Fibroblast of skin of right biceps (primary cell): ENCODE data around the gene TMEM175.
"Not testable (repeated sequence)": the region's sequence is repeated elsewhere in the genome, so short reads cannot be mapped to it uniquely, and the experiment has no call there.

Experiments
- DNase-seq: peaks from one replicate; pipeline ENCODE4 v3.0.0-alpha.2; 2013

TMEM175 gene

DNA sequence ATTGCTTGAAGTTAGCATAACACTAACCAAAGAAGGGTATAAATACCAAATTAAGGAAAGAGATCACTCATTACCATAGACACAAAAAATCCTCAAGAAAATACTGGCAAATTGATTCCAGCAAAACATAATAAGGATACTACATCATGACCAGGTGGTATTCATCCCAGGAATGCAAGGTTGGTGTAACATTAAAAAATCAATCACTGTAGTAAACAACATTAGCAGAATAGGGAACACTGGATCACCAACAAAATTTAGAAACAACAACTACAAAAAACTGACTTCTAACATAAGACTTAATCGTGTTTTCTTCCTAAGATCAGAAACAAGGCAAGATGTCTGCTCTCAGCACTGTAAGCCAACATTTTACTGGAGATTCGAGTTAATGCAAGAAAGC lies 14.3 kb upstream of the TMEM175 start:
- DNase-seq: no peak

DNA sequence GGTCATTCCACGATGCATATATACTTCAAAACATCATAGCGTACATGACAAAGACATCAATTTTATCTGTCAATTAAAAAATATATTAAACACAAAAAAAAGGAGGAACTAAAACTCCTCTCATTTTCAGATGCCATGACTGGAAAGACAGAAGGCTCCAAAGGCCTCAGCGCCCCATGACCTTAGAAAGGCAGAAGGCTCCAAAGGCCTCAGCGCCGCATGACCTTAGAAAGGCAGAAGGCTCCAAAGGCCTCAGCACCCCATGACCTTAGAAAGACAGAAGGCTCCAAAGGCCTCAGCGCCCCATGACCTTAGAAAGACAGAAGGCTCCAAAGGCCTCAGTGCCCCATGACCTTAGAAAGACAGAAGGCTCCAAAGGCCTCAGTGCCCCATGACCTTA lies 13.7 kb upstream of the TMEM175 start:
- not testable (repeated sequence) for DNase-seq

- DNase-seq: not testable (repeated sequence)
Measured at GRCh38 chr4:919004-919680, 13.1 kb upstream of the TMEM175 start.

GRCh38 chr4:921830-922331 lies 10.4 kb upstream of the TMEM175 start:
- no peak for DNase-seq

- DNase-seq: peak; percentile 38
Measured at GRCh38 chr4:924107-925096, 7.9 kb upstream of the TMEM175 start.

- no peak for DNase-seq
Measured at GRCh38 chr4:925171-925570, 7.1 kb upstream of the TMEM175 start.

GRCh38 chr4:925771-926500 lies 6.3 kb upstream of the TMEM175 start:
- no peak for DNase-seq

DNA sequence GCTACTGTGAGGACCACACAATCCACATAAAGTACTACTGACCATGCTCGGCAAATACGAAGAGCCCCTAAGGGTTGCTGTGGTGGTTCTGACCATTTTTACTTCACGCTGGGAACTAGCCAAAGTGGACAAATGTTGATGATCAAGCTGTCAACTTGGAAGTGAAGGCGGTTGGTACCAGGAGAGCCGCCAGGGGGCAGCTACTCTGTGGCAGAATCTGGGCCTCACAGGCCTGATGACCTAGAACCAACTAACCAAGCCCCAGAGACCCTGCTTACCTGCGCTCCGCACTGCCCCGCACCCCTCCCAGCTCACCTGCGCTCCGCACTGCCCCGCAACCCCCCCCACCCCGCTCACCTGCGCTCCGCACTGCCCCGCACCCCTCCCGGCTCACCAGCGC lies 5.7 kb upstream of the TMEM175 start:
- DNase-seq: no peak

DNA sequence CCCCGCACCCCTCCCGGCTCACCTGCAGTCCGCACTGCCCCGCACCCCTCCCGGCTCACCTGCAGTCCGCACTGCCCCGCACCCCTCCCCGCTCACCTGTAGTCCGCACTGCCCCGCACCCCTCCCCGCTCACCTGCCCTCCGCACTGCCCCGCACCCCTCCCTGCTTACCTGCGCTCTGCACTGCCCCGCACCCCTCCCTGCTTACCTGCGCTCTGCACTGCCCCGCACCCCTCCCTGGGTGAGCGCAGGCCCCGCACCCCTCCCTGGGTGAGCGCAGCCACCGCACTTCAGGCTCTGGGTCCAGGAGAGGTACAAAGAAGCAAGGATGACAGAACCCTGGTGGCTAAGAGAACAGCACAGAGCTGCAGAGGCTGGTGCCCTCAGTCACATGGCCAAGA lies 4.7 kb upstream of the TMEM175 start:
- DNase-seq: not testable (repeated sequence)

- DNase-seq: no peak
Measured at GRCh38 chr4:929096-929765, 3.0 kb upstream of the TMEM175 start.

- no peak for DNase-seq
Measured at GRCh38 chr4:930028-930551, 2.2 kb upstream of the TMEM175 start.

- no peak for DNase-seq
Measured at GRCh38 chr4:930827-931193, 1.4 kb upstream of the TMEM175 start.

DNA sequence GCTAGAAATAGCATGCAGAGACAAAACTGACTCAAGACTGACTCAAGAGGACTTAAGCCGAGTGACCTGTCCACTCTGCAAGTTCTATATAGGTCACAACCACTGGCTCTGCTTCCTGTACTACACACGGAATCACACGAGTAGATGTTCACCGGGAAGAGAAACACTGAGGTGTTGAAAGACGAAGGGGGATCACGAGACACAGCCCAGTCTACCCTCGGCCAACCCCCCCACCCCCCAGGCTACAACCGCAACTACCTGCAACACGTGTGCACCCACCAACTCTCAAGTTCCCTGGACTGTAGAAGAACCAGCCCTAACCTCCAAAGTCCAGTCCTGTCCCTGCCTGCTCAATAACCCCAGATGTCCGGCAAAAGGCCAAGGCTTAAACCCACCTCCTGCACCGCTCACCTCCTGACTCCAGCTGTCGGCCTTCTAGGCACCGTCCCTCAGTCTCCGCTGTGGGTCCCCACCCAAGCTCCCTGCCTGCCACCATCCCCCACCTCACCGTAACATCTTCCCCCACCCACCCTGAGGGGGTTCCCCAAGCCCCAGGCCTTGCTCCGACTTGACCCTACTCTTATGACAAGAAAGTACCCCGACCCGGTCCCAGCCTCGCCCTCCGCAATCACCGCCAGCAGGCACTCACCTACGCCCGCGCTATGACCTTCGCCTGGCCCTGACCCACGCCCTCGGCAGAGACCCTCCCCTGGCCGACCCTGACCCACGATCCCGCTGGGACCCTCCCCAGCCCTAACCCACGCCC lies 883 bp upstream of the TMEM175 start:
- no peak for DNase-seq

- no peak for DNase-seq
Measured at GRCh38 chr4:932713-933070, 432 bp downstream of the TMEM175 start.

DNA sequence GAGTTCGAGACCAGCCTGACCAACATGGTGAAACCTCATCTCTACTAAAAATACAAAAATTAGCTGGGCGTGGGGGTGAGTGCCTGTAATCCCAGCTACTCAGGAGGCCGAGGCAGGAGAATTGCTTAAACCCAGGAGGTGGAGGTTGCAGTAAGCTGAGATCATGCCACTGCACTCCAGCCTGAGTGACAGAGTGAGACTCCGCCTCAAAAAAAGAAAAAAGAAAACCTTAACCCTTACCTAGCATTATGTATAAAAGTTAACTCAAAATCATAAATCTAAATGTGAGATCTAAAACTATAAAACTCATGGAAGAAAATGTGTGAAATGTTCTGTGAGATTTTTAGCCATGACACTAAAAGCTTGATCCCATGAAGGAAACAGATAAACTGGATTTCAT lies 7.2 kb downstream of the TMEM175 start:
- not testable (repeated sequence) for DNase-seq

GRCh38 chr4:945274-946102 lies 13.2 kb downstream of the TMEM175 start:
- no peak for DNase-seq

DNA sequence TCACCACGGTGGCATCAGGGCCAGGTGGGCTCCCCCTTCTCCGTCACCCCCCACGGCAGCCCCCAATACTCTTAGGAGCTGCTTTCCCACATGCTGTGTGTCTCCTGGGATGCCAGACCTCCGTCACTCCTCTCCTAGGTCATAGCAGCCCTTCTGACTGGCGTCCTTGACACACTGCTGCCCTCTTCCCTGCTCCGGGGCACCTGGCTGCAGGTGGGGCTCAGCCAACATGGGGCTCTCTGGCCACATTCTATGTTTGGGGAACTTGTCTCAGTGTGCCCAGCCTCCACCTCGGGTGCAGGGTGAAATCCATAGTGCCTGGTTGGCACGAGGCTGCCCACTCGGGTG lies 13.8 kb downstream of the TMEM175 start:
- DNase-seq: no peak

DNA sequence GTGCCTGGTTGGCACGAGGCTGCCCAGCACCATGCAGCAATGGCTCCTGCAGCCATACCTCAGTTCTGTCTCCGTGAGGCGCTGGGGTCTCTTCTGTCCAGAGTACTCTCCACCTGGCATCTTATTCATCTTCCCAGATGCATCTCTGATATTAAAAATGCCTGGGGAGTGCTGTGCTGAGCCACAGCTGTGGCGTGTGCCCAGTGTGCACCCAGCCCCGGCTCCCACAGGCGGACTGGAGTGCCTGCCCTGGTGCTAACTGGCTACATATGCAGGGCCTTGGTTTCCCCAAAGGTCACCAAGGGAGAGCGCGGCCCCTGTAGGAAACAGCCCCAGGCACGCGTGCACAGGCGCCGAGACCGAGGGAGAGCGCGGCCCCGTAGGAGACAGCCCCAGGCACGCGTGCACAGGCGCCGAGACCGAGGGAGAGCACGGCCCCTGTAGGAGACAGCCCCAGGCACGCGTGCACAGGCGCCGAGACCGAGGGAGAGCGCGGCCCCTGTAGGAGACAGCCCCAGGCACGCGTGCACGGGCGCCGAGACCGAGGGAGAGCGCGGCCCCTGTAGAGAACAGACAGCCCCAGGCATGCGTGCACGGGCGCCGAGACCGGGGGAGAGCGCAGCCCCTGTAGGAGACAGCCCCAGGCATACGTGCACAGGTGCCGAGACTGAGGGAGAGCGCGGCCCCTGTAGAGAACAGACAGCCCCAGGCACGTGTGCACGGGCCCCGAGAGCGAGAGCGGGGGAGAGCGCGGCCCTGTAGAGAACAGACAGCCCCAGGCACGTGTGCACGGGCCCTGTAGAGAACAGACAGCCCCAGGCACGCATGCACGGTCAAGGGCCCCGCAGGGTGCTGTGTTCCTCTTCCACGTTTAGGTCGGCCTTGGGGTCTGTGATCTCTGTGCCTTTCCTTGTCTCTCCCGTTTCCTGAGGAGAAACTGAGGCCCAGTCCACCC lies 14.5 kb downstream of the TMEM175 start:
- DNase-seq: no peak

DNA sequence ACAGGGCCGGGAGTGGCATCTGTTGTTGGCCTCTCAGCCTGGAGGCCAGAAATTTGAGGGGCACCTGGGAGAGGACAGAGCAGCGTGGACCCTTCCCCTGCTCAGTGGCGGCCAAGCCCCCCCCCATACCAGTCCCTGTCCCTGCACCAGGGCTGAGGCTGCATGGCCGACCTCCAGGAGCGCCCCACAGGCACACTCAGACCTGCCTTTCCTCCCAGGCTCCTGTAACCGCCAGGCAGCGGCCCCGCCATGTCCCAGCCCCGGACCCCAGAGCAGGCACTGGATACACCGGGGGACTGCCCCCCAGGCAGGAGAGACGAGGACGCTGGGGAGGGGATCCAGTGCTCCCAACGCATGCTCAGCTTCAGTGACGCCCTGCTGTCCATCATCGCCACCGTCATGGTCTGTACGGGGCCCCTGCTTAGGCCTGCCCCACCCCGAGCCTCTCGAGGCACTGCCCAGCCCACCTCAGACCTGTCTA lies 15.3 kb downstream of the TMEM175 start:
- DNase-seq: no peak
